Stimulated activated naive CD4-positive, alpha-beta T cell (primary cell): ENCODE measurements around the gene KCNMA1.

Experiments used
- DNase-seq, 6 experiments: peaks; one replicate each; lab custom pipeline; 2025; lab: John Stamatoyannopoulos, UW

KCNMA1 gene

GRCh38 chr10:76883596-76883995, 754.0 kb downstream of the KCNMA1 start:
- no peak for DNase-seq

DNA sequence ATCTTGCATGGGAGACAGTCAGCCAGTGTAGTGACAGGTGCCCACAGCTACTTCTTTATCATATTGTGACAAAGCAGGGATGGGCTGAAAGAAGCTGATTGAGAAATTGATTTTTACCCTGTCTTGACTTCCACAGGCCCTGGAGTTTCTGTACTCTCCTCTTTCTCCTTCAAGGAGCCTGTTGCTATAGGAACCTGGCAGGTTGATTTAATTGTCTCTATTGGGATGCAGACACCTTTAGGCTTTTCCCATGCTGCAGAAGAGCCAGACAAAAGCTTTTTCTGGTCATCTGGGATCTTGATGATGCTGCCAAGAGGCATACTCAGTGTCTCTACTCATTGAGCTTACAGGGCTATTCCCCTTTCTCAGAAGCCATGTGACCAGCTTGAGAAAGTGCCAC, 754.8 kb downstream of the KCNMA1 start:
- DNase-seq = no peak

DNA sequence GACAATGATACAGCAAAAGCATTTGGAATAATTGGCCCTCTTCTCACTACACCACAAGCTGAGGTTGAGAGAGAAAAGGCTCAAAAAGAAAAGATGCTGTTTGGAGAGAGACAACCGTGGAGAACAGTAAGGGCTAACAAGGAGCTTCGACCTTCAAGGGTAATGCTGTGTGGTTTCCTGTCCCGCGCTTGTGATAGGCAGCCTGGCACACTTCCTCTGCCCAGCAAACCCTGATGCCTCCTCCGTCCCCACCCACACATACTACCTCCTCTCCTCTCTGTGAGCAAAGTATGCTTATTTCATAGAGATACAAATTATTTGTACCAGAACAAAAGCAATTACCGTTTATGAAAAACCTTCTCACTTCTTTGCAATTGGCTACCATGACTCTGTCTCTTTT, 755.4 kb downstream of the KCNMA1 start:
- no peak for DNase-seq

DNA sequence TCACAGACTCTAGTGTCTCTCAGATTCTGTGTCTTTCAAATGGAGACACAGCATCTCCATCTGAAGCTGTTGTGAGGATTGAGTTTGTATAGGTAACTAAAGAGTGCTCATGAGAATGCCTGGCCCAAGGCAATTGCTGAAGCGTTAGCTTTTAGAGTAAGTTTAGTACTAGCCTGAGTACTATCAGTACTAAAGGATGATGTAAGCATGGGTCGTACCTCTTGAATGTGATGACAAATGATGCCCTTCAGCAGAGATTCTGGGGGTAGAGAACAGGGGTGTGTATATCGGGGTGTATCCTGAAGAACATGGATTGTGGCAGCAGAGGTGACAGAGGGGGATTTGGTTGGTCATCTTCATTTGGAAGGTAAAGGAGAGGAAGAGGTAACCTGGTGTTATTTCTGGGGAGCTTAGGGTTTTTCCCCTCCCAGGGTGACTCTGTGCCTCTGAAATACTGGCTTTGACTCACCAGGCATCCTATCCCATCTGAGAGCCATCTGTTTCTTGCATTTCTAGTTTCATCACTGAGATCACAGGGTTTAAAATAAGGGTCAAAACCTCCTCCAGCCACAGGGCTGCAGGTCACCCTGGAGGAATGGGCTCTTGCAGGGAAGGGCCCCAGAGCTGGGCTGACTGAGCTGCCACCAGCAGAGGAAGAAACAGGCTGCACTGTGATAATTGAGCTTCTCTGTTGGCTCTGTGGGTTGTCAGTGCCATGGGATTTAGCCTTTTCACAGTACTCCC, 756.0 kb downstream of the KCNMA1 start:
- no peak for DNase-seq

- no peak for DNase-seq
Observed at GRCh38 chr10:76880931-76881330, 756.7 kb downstream of the KCNMA1 start.

DNA sequence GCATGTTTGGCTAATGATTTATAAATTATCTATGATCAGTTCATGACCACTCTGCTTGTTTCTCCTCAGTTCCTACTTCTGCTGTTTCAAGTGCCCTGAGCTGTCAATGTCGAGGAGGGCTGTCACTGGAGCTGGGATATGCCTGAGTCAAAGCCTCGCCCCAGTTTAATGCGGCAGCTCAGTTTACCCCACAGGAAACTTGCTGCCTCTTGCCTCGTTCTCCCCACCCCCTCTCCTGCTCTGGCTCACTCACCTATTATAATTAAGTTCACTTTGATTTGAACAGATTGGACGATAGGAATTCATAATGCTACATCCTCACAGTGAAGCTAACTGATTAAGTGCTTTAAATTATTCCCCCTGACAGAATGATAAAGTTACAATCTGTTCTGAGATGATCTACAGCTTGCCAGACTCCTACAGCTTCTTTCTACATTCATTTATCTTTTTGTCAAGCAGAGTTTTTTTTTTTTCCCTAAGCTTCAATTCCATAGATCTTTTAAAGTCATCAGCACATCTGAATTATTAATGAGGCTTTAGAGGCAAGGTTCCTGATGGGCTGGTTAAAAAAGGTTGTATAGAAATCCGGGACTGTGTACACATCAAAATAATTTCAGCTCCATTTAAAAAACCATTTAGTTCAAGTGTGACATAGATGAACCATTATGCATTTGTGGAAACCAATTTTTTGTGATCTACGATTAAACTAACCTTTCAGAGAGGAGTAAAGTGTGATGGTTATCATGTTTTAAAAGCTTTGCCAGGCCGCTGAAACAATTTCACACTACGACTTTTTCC, 758.3 kb downstream of the KCNMA1 start:
- no peak for DNase-seq

DNA sequence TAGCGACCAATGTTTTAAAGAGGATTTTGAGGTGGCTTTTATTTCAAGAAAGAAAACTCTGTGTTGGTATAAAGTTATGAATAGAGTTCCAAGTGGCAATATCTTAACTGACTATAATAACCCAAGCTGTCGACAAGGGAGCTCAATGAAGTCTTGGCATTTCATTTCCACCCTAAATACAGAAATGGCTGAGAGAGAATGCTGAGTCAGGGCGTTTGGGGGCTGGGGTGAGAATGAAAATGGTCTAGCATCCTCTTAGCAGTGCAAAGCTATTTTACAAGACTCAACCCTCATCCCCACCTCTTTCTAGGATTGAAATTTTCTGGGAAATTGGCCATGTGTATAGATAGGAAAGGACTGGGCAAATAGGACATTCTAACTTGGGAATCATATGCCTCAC, 759.1 kb downstream of the KCNMA1 start:
- DNase-seq = no peak

DNA sequence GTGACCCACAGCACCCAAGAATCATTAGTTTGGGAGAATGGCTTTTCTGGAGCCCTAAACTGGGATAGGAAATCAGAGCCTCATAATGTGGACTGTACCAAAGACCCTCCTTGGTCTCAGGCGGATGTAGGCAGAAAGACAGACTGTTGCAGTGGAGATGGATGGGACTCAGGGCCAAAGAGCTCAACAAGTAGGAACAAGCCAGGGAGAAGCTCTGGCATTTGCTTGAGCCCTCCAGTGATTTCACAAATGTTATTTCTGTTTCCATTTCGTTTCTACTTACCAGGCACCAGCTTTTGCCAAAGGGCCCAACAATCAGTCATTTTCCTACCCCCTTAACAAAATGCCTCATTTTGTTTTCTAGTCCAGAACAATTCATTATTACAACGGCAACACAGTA, 762.7 kb downstream of the KCNMA1 start:
- no peak for DNase-seq

GRCh38 chr10:76874176-76874575, 763.4 kb downstream of the KCNMA1 start:
- no peak for DNase-seq

DNA sequence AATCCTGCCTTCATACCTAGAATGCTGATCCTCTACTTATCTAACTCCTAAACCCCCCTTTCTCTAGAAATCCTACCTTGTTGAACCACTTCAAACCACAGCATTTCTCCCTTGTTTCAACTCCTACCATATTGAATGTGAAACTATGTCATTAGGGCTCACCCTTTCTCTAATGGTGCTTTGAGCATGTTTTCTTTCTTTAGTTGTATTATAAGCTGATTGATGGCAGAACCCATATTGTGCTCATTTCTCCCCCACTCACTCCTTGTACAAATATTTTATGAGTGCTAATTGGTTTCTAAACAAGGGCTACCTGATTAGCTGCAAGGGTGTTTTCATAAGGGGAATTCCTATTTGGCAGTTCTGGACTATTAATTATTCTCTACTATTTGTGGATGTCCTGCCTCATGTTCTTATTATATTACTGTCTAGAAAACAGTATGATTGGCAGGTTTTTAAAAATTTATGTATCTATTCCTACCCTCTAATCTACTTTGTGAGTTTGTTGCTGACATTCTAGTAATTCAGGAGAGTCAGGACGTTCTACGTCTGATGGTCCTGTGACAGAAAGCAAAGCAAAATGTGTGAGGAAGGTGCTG, 765.8 kb downstream of the KCNMA1 start:
- DNase-seq = no peak

DNA sequence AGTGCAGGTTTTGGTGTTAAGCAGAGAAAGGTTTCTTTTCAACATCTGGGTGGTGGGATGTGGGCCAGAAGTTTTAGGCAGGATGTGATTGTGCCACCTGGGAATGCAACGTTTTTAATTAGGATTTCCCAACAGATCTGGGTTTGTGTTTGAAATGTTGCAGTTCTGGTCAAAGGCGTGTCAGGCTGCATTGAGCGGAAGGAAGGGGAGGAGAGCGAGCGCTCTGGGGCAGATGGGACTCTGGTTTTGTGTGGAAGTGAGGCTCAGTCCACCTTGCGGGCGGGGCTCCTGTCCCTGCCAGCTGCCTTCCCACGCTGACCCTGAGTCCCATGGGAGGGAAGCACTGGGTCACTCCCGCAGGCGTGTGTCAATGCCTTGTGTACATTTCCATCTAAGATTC, 767.7 kb downstream of the KCNMA1 start:
- DNase-seq = no peak

GRCh38 chr10:76868098-76868977, 769.3 kb downstream of the KCNMA1 start:
- DNase-seq = no peak

GRCh38 chr10:76866841-76867586, 770.6 kb downstream of the KCNMA1 start:
- DNase-seq = no peak

GRCh38 chr10:76864922-76865321, 772.7 kb downstream of the KCNMA1 start:
- DNase-seq = no peak

DNA sequence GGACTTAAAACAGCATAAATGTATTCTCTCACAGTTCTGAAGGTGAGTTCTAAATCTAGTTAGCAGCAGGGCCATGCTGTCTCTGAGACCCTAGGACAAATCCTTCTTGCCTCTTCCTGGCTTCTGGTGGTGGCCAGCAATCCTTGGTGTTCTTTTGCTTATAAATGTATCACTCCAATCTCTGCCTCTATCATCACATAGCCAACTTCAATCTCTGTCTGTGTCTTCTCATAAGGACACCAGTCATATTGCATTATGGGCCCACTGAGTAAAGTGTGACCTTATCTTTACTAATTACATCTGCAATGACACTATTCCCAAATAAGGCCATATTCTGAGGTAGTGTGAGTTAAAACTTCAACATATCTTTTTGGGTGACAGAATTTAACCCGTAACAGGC, 778.9 kb downstream of the KCNMA1 start:
- DNase-seq = no peak

GRCh38 chr10:76840802-76841201, 796.8 kb downstream of the KCNMA1 start:
- DNase-seq = no peak

GRCh38 chr10:76839276-76839675, 798.3 kb downstream of the KCNMA1 start:
- DNase-seq = no peak

DNA sequence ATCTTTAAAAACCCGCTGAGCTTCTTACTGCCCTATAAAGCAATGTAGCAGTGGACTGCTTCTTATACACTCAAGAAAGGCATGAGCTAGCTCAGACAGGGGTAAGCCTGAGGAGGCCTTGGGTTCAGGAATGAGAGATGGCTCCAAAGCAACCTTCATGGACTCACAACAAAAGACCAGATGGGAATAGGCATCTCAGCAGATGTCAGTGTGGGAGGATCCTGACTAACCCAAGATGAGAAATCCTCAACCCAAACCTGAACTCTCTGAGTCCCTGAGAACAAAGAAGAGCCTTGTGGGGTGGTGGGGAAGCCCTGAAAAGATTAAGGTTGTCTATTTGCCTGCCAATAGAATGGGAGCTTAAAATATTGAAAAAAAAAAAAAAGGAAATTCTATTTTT, 807.4 kb downstream of the KCNMA1 start:
- no peak for DNase-seq

- DNase-seq = no peak
Observed at GRCh38 chr10:76829724-76830123, 807.9 kb downstream of the KCNMA1 start.
